GM12801 (cell line): ENCODE measurements around the gene CBL.

Experiments used
- CTCF ChIP-seq: IDR thresholded peaks from one replicate; pipeline ENCODE4 v1.5.1; 2011; ENCODE audit warnings: control low read depth; ENCODE audit not compliant: insufficient read length; ENCODE audit errors: extremely low read depth

Gene CBL

GRCh38 chr11:119223856-119224255 lies 17.7 kb downstream of the CBL start:
- no peak for TF ChIP-seq CTCF

- TF ChIP-seq CTCF, result no peak
Measured at GRCh38 chr11:119229288-119229672, 23.1 kb downstream of the CBL start.

- no peak for TF ChIP-seq CTCF
Measured at GRCh38 chr11:119229741-119230140, 23.6 kb downstream of the CBL start.

- no peak for TF ChIP-seq CTCF
Measured at GRCh38 chr11:119236490-119236889, 30.4 kb downstream of the CBL start.

- TF ChIP-seq CTCF, result no peak
Measured at GRCh38 chr11:119236891-119237290, 30.8 kb downstream of the CBL start.

GRCh38 chr11:119237515-119237914 lies 31.4 kb downstream of the CBL start:
- no peak for TF ChIP-seq CTCF

- TF ChIP-seq CTCF, result no peak
Measured at GRCh38 chr11:119248750-119249670, 42.9 kb downstream of the CBL start.

- no peak for TF ChIP-seq CTCF
Measured at GRCh38 chr11:119249671-119250010, 43.5 kb downstream of the CBL start.
